Mucosa of descending colon (tissue), 3 donors: ENCODE results near the gene NEFH. TPM values are rescaled to one million over a fixed set of nuclear protein-coding genes. Genes with fewer than 3 reads are reported as not detected.
"Not testable (repeated sequence)": the region's sequence is repeated elsewhere in the genome, so short reads cannot be mapped to it uniquely, and the experiment has no call there.

Source experiments
- ATAC-seq: fragments of 200-7000 bp; cut with Tn5 transposase; one replicate; pipeline ENCODE4 v1.9.1; 2020; ENCODE audit warnings: mild to moderate bottlenecking, moderate library complexity
- DNase-seq, 3 donors: peaks; one replicate each; pipeline ENCODE4 v3.0.0-alpha.2; 2020
- H3K36me3 ChIP-seq: fragments of 200-600 bp; one replicate; pipeline ENCODE4 v1.8.0; 2021; ENCODE audit warnings: low read depth, mild to moderate bottlenecking
- H3K4me1 ChIP-seq: fragments of 200-600 bp; one replicate; pipeline ENCODE4 v1.8.0; 2021; ENCODE audit warnings: low read depth, mild to moderate bottlenecking
- H3K4me3 ChIP-seq: fragments of 200-600 bp; one replicate; pipeline ENCODE4 v1.8.0; 2021; ENCODE audit warnings: mild to moderate bottlenecking
- H3K9me3 ChIP-seq: fragments of 200-600 bp; one replicate; pipeline ENCODE4 v1.8.0; 2021; ENCODE audit warnings: mild to moderate bottlenecking
- intact Hi-C, 2 donors: fragments of 100-400 bp; cut with DNase I in 1 of 2; cut with micrococcal nuclease in 1 of 2; formaldehyde crosslinking; loops; one replicate each; pipeline versions ENCODE4 v1.11.0 to v1.11.1; 2022; cut with DNase I, micrococcal nuclease
- total RNA-seq, 3 donors: library from RNA; stranded (reverse); fragmentation: NEBNext Ultra II Directional in 2 of 3; extraction: Animal tissue kit (Norgen Biotek cat#: 25700) in 2 of 3; gene quantifications; one replicate each; pipeline versions ENCODE4 v1.2.1 to v1.2.4, GENCODE V29; 2021 to 2023
- TF ChIP-seq, protein P1 (sequence below): fragments of 200-600 bp; IDR thresholded peaks from one replicate; pipeline ENCODE4 v1.8.0; 2022; ENCODE audit warnings: antibody characterized with exemption, mild to moderate bottlenecking
- donor health status: DM: no; HTN: no; CAD: no; lungs with moderate emphysema.
- donor health status: DM: no; HTN: no; CAD: no.
- donor health status: DM: no; HTN: yes; CAD: no.

The NEFH gene
- total RNA-seq, 3 donors from 2014 or later: 0.19 to 2.3 (median 0.23) TPM

DNA sequence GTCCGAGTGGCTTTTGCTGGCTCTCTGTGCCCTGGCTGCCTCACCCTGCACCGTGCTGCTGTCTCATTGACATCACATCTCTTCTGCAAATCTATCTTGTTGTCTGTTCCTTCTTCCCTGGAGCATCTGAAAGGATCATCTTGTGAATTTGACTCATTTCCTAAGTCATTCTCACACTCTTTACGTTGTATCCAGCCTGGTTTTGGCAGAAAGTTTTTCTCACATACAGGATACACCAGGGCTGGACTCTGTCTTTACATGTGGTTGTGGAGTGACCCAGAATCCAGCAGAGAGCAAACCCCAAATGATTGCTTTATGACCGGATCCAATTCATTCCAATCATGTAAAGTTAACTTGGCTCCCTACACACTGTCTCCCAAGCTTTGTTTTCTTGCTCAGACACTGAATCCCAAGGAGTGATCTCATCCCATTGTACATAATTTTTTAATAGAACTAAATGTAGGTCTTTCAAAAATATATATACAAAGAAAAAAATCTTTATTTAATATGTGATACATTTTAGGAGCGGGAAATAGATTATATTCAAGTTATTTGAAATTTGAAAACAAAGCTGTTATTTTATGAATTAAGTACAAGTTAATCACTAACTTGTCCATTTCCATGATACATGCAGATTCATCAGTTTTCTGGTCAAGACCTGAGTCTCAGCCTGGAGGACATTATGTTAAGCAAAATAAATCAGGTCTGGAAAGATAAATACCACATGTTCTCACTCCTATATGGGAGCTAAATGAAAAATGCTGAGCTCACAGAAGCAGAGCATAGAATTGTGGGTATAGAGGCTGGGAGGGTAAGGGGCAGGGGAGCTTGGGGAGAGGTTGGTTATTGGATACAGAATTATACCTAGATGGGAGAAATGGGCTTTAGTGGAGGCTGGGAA, 44.5 kb upstream of the NEFH start:
- intact Hi-C loops: no loop called here
- H3K9me3 ChIP-seq: no peaks in the 10 kb centered on the region
- no peaks in the 10 kb centered on the region for H3K36me3 ChIP-seq
- TF ChIP-seq, protein P1, sequence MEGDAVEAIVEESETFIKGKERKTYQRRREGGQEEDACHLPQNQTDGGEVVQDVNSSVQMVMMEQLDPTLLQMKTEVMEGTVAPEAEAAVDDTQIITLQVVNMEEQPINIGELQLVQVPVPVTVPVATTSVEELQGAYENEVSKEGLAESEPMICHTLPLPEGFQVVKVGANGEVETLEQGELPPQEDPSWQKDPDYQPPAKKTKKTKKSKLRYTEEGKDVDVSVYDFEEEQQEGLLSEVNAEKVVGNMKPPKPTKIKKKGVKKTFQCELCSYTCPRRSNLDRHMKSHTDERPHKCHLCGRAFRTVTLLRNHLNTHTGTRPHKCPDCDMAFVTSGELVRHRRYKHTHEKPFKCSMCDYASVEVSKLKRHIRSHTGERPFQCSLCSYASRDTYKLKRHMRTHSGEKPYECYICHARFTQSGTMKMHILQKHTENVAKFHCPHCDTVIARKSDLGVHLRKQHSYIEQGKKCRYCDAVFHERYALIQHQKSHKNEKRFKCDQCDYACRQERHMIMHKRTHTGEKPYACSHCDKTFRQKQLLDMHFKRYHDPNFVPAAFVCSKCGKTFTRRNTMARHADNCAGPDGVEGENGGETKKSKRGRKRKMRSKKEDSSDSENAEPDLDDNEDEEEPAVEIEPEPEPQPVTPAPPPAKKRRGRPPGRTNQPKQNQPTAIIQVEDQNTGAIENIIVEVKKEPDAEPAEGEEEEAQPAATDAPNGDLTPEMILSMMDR: no peak
- DNase-seq (no peak), ATAC-seq (no peak)
- no peak overlapping the region for H3K4me3 ChIP-seq
- H3K4me1 ChIP-seq: no peaks in the 10 kb centered on the region

DNA sequence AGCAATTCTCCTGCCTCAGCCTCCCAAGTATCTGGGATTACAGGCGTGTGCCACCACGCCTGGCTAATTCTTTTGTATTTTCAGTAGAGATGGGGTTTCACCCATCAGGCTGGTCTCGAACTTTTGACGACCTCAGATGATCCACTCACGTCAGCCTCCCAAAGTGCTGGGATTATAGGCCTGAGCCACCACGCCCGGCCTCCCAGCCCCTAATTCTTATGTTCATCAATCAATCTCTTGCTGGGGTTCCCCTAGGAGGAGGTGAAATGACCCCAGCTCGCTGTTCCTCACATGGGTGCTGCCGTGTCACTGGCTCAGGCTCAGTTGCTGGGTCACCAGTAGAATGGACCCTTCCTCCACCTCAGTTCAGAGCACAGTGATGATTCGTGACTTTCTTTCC, 41.7 kb upstream of the NEFH start, which contains the start of gene RFPL1:
TSS of gene RFPL1 (plus strand) at position 301 of the 400 bp plus-strand sequence.
- H3K9me3 ChIP-seq, DNase-seq, H3K36me3 ChIP-seq, intact Hi-C loops, H3K4me3 ChIP-seq, H3K4me1 ChIP-seq, ATAC-seq: not testable (repeated sequence)

DNA sequence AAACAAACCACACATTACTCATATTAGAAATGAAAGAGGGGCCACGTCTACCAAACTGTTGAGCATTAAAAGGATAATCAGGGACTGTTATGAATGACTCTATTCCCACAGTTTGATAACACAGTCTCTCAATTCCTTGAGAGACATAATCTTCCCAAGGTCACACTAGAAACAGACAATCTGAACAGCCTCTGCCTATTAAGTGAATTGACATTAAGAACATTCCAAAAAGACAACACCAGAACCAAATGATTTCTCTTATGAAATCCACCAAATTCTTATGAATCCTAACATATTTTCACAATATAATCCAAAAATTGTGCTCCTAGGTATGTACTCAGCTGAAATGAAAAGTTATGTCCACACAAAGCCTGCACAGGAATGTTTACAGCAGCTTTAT, 37.0 kb upstream of the NEFH start:
- DNase-seq (no peak), ATAC-seq (no peak)
- Histone ChIP-seq H3K4me1 (no peaks in the 10 kb centered on the region), H3K4me3 (no peak overlapping the region), H3K9me3 (no peaks in the 10 kb centered on the region), H3K36me3 (no peaks in the 10 kb centered on the region)
- TF ChIP-seq, protein P1: no peak
- intact Hi-C loops: no loop called here

DNA sequence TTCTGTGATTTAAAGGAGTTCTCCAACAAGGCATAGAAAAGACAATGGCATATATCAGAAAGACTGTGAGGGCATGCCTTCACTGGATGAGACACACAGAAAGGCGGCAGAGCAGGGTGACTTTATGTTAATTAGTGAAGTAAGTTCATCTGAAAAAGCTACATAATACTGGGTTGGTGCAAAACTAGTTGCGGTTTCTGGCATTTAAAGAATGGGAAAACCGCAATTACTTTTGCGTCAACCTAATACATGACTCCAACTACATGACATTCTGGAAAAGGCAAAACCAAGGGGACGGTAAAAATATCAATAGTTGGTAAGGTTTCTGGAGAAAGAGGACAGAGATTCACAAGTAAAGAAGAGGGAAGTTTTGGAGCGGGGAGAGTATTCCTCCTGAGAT, 36.6 kb upstream of the NEFH start:
- H3K4me3 ChIP-seq: no peak overlapping the region
- no peak for ATAC-seq

DNA sequence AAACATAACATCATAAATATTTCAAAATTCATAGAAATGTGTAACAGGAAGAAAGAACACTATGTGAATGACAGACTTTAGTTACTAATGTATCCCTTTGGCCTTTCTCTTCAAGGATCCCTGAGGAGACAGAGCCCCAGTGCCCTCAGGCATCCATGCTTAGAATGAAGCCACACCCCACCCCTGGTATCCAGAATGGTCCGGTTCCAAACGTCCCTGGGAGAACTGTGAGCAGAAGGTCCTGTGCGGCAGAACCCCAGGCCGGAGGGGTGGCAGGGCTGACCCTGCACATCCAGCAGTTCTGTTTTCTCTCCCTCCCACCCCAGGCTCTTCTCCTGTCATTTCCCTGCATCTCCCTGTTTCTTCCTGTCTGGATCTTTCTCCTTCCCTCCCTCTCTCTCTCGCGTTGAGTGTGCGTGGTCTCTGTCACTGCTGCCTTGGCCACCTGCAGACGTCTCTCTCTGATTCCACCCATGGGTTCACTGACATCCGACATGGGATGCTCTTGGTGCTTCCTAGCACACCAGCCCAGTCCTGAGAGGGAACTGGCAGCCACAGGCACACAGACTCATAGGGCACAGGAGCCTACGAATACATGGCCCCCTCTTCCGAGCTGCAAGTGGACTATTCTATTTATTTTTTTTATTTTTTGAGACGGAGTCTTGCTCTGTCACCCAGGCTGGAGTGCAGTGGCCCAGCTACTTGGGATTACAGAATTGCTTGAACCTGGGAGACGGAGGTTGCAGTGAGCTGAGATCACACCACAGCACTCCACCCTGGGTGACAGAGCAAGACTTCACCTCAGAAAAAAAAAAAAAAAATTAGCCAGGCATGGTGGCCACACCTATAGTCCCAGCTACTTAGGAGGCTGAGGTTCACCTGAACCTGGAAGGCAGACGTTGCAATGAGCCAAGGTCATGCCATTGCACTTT, 35.9 kb upstream of the NEFH start:
- intact Hi-C loops: no loop called here
- H3K36me3 ChIP-seq: no peaks in the 10 kb centered on the region
- ATAC-seq (no peak), DNase-seq (no peak)
- no peaks in the 10 kb centered on the region for H3K4me1 ChIP-seq
- no peak overlapping the region for H3K4me3 ChIP-seq
- H3K9me3 ChIP-seq: no peaks in the 10 kb centered on the region
- TF ChIP-seq, protein P1: no peak

More for the DNA sequence above, 36.6 kb upstream of the NEFH start:
- DNase-seq: no peak
- Histone ChIP-seq H3K9me3 (no peaks in the 10 kb centered on the region), H3K36me3 (no peaks in the 10 kb centered on the region), H3K4me1 (no peaks in the 10 kb centered on the region)
- TF ChIP-seq, protein P1: no peak
- intact Hi-C loops: no loop called here

DNA sequence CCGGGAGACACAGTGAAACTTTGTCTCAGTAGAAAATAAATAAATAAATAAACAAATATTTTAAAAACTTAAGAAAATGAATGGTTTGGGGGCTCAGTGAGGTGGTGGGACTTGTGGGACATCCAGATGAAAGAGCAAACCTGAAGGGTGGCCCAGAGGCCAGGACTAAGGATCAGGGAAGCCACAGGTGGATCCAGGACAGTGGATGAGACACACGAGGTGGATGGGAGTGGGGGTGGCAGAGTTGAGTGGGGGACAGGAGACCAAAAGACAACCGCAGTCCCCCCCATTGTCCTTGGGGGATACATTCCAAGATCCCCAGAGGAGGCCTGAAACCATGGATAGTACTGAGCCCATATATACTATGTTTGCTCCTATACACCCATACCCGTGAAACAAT, 34.5 kb upstream of the NEFH start:
- TF ChIP-seq, protein P1: no peak
- intact Hi-C loops: no loop called here
- ATAC-seq (no peak), DNase-seq (no peak)
- H3K36me3 ChIP-seq: no peaks in the 10 kb centered on the region
- H3K4me3 ChIP-seq: no peak overlapping the region
- no peaks in the 10 kb centered on the region for H3K9me3 ChIP-seq
- H3K4me1 ChIP-seq: no peaks in the 10 kb centered on the region
